Tibial artery (tissue), 4 donors: ENCODE results near the gene FAM120B.

ENCODE experiments used
- DNase-seq, 2 donors: peaks; one replicate each; pipeline ENCODE4 v3.0.0-alpha.2; 2019
- H3K27ac ChIP-seq, 2 donors: fragments of 200-600 bp; sonication (generic) in 1 of 2; 1 replicate in 1 of 2; 2 replicates in 1 of 2; pipeline ENCODE4 v1.5.1; 2018 to 2019; ENCODE audit warnings: mild to moderate bottlenecking in 1 of 2
- H3K27me3 ChIP-seq, 2 donors: fragments of 200-600 bp; sonication (generic) in 1 of 2; one replicate each; pipeline versions ENCODE4 v1.5.1 to v1.6.0; 2016 to 2019
- H3K36me3 ChIP-seq, 3 donors: fragments of 200-600 bp; sonication (generic) in 2 of 3; one replicate each; pipeline ENCODE4 v1.5.1; 2016 to 2019; ENCODE audit warnings: mild to moderate bottlenecking in 2 of 3
- H3K4me1 ChIP-seq, 4 donors: fragments of 200-600 bp; sonication (generic) in 2 of 4; 1 replicate in 3 of 4; 2 replicates in 1 of 4; pipeline ENCODE4 v1.5.1; 2016 to 2019
- H3K4me3 ChIP-seq, 2 donors: fragments of 200-600 bp; sonication (generic) in 1 of 2; 1 replicate in 1 of 2; 2 replicates in 1 of 2; pipeline ENCODE4 v1.5.1; 2018 to 2019; ENCODE audit warnings: mild to moderate bottlenecking in 2 of 2
- H3K9me3 ChIP-seq, 3 donors: fragments of 200-600 bp; sonication (generic) in 1 of 3; one replicate each; pipeline ENCODE4 v1.5.1; 2016 to 2019
- intact Hi-C: fragments of 100-400 bp; cut with DNase I; formaldehyde crosslinking; loops from one replicate; pipeline ENCODE4 v1.15.0; 2023; ENCODE audit warnings: low total_unique reads
- TF ChIP-seq, protein P1 (sequence below), 2 experiments: fragments of 200-600 bp in 1 of 2; fragments of 450-650 bp in 1 of 2; IDR thresholded peaks; one replicate each; pipeline ENCODE4 v1.5.1; 2017 to 2019; ENCODE audit warnings: antibody characterized with exemption in 2 of 2, mild to moderate bottlenecking in 1 of 2, moderate library complexity in 1 of 2

FAM120B gene

DNA sequence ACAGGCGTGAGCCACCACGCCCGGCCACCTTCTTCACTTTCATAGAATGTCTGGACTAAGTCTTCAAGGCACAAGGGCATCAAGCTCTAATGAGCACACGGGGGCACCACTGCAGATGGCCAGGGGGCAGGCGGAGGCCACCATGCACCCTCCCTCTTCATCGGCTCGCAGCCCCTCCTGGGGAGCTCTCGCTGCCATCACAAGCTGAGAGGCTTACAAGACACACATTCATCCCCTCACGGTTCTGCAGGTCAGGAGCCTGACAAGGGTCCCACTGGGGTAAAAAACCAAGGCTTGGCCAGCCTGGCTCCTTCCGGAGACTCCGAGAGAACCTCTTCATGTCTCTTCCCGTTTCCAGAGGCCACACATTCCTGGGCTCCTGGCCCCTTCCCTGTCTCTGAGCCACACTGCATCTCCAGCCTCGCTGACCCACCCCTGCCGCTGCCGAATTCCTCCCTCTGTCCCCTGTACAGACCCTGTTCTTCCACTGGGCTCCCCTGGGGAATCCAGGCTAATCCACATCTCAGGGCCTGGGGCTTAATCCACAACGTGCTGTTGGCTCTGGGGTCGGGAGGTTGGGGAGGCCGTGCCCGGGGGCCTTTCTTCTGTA is 35.5 kb upstream of the FAM120B start:
- DNase-seq = no peak
- H3K36me3 ChIP-seq = no peaks in the 10 kb centered on the region
- no peak overlapping the region for H3K27ac ChIP-seq
- TF ChIP-seq, protein P1, sequence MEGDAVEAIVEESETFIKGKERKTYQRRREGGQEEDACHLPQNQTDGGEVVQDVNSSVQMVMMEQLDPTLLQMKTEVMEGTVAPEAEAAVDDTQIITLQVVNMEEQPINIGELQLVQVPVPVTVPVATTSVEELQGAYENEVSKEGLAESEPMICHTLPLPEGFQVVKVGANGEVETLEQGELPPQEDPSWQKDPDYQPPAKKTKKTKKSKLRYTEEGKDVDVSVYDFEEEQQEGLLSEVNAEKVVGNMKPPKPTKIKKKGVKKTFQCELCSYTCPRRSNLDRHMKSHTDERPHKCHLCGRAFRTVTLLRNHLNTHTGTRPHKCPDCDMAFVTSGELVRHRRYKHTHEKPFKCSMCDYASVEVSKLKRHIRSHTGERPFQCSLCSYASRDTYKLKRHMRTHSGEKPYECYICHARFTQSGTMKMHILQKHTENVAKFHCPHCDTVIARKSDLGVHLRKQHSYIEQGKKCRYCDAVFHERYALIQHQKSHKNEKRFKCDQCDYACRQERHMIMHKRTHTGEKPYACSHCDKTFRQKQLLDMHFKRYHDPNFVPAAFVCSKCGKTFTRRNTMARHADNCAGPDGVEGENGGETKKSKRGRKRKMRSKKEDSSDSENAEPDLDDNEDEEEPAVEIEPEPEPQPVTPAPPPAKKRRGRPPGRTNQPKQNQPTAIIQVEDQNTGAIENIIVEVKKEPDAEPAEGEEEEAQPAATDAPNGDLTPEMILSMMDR (IDR thresholded peaks at IDR 0.05) = no peak
- no peaks in the 10 kb centered on the region for H3K9me3 ChIP-seq
- peaks cover 0 to 5% (median 3%) of the 10 kb centered on the region in 4 donors for H3K4me1 ChIP-seq
- intact Hi-C loops = no loop called here
- H3K4me3 ChIP-seq = no peak overlapping the region
- no peaks in the 10 kb centered on the region for H3K27me3 ChIP-seq

DNA sequence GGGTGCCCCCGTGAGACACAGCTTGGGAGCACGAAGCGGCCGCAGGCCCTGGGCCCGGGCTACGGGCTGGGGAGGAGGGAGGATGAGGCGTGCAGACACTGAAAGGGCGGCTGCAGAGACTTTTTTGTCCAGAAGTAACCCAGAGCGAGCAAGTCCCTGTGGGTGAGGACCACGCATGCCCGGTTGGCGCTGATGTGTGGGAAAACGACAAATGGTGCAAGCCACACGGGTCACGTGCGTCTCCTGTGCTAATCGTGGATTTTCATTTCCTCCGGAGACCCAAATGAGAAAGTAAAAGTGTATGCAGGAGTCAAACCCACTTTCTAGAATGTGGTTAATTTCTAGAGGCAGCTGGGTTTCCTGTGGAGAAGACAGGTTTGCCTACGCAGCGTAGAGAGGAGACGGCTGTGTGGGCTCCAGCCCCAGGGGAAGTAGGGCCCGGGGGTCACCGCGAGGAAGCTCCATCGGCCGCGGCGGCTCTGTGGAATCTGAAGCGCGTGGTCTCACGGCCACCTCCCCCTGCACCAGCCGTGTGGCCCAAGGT is 34.7 kb upstream of the FAM120B start:
- intact Hi-C loops = no loop called here
- Histone ChIP-seq H3K36me3 (no peaks in the 10 kb centered on the region), H3K27me3 (no peaks in the 10 kb centered on the region), H3K4me1 (peaks cover 0 to 12% (median 8%) of the 10 kb centered on the region in 4 donors), H3K4me3 (peak overlapping the region in 1 of 2 donors; percentile 26), H3K9me3 (no peaks in the 10 kb centered on the region), H3K27ac (no peak overlapping the region)
- DNase-seq = no peak
- TF ChIP-seq, protein P1 (IDR thresholded peaks at IDR 0.05) = no peak

DNA sequence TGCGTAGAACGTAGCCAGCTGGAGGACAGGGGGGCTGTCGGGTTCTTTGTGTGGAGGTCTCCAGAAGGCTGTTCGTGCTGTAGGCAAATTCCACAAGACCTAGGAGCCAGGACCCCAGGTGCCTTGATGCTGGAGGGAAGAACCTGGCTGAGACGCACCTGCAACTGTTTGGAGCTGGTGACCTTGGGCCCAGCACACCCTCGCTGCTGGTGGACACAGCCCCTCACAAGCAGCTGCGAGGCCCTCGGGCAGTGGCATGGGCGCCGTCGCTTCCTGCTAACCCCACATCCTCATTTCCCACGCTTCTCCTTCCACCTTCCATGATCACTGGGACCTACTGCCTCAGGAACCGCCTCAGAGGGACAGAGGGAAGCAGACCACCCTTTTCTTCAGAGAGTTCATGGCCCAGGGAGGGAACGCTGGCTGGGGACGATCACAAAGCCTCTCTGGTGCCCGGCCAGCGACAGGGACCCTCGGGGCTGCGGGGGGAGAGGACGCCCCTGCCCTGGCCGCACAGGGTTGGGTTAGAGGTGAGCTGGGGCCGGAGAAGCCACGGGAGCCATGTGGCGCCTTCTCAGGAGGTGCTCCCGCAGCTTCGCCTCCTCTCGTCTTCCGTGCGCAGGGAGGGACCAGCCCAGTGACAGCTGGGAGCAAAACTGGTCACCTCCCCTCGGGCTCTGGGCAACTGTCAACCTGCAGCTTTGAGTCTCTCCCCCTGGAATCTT is 34.1 kb upstream of the FAM120B start:
- Histone ChIP-seq H3K27ac (no peak overlapping the region), H3K9me3 (no peaks in the 10 kb centered on the region), H3K4me1 (peaks cover 0 to 16% (median 10%) of the 10 kb centered on the region in 4 donors), H3K27me3 (no peaks in the 10 kb centered on the region), H3K4me3 (peak overlapping the region in 1 of 2 donors; percentile 26), H3K36me3 (no peaks in the 10 kb centered on the region)
- TF ChIP-seq, protein P1 (IDR thresholded peaks at IDR 0.05) = no peak
- intact Hi-C loops = no loop called here
- no peak for DNase-seq

DNA sequence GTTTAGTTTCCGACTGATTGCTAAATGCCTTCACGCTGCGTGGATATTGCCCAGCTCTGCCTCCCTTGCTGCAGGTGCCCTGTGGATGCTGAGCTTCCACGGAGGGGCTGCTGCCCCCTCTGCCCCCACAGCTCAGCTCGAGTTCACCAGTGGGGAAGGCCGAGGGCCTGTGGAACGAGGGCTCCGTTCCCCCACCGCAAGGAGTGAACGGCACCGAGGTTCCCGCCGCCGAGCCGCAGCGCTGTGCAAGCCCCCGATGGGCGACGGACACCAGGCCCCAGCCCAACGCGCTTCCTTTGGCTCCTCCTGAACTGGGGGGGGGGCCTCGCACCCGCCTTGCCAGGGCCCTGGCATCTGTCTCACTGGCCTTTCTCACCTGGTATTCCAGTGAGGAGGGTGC is 33.4 kb upstream of the FAM120B start:
- Histone ChIP-seq H3K27me3 (no peaks in the 10 kb centered on the region), H3K4me1 (peaks cover 0 to 16% (median 10%) of the 10 kb centered on the region in 4 donors), H3K4me3 (no peak overlapping the region), H3K36me3 (no peaks in the 10 kb centered on the region), H3K9me3 (no peaks in the 10 kb centered on the region), H3K27ac (no peak overlapping the region)
- DNase-seq = no peak
- TF ChIP-seq, protein P1 (IDR thresholded peaks at IDR 0.05) = no peak
- intact Hi-C loops = no loop called here

DNA sequence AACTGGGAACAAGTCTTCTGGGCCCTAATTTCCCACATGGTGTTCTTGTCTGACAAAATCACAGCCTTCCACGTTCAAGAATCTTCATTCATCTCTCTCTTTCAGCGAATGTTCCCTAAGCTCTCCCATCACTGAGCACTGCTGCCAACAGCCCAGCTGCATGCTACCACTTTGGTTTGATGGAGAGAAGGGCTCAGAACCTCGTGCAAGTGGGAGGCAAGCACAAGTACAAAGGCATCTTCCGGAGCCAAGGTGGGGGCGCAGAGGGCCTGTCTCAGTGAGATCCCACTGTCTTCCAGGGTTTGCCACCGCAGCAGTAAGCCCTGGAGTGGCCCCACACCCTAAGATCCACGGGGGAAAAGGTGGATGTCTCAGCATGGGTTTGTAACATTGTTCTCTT is 32.9 kb upstream of the FAM120B start:
- TF ChIP-seq, protein P1 (IDR thresholded peaks at IDR 0.05) = no peak

More for the DNA sequence above, 32.9 kb upstream of the FAM120B start:
- no peak overlapping the region for H3K4me3 ChIP-seq
- DNase-seq = no peak
- H3K27ac ChIP-seq = no peak overlapping the region
- peaks cover 0 to 16% (median 10%) of the 10 kb centered on the region in 4 donors for H3K4me1 ChIP-seq
- H3K27me3 ChIP-seq = no peaks in the 10 kb centered on the region
- no peaks in the 10 kb centered on the region for H3K36me3 ChIP-seq
- intact Hi-C loops = no loop called here
- no peaks in the 10 kb centered on the region for H3K9me3 ChIP-seq
